SK-N-MC (cell line): Measurements from ENCODE around the gene CS.

ENCODE experiments used
- EZH2 ChIP-seq: fragments of 200-600 bp; sonication (generic); IDR thresholded peaks from one replicate; pipeline ENCODE4 v1.6.1; 2017; ENCODE audit warnings: antibody characterized with exemption
- FOXP2 ChIP-seq: optimal IDR thresholded peaks from 2 replicates; pipeline ENCODE3; 2011; ENCODE audit warnings: mild to moderate bottlenecking, moderate library complexity; ENCODE audit not compliant: insufficient read depth; ENCODE audit errors: extremely low read length, control extremely low read depth
- POLR2AphosphoS5 ChIP-seq: IDR thresholded peaks from 2 replicates; pipeline ENCODE4 v1.6.1; 2012; ENCODE audit warnings: mild to moderate bottlenecking, low read depth, low read length, borderline replicate concordance

DNA sequence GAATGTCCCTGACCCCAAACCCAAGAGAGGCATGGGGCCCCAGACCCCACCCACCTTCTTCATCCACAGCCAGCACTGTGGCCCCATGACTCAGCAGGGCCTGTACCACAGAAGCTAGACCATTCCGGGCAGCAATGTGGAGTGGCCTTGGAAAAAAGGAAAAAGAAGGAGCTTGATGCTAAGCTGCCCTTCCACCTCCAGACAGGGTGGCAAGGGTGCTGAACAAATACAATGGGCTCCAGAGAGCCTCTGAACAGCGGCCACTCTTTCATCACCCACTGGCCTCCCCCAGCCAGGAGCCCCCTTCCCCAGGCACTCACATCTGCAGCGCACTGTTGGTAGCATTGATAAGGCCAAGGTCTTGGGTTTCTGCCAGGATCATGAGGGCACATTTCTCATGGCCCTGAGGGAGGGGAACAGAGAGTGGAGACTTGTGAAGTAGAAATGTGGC is 56.4 kb downstream of the CS start:
- no peak for TF ChIP-seq POLR2AphosphoS5
- no peak for TF ChIP-seq EZH2
- TF ChIP-seq FOXP2 = no peak
